Measurements from ENCODE around the gene GNB1L. TPM values are rescaled to one million over a fixed set of nuclear protein-coding genes. Genes with fewer than 3 reads are reported as not detected.

GNB1L gene
- total and polyA plus RNA-seq, 2 experiments from 2014 or later: 14.3 to 16.5 TPM

- H3K79me2 ChIP-seq (ENCODE audit: insufficient read depth): no peaks in the 10 kb centered on the region
- H3K9ac ChIP-seq: no peak overlapping the region
- H3K4me1 ChIP-seq (ENCODE audit: insufficient read depth): no peaks in the 10 kb centered on the region
- H4K20me1 ChIP-seq (ENCODE audit: insufficient read depth): no peaks in the 10 kb centered on the region
- H2AFZ ChIP-seq: no peak overlapping the region
- H3K27ac ChIP-seq: no peak overlapping the region
- no peak overlapping the region for H3K4me2 ChIP-seq (ENCODE audit: unreplicated experiment)
- WGBS, 2 experiments (ENCODE audit: low coverage in 1 of 2, low lambda C conversion rate in 2 of 2, missing lambda C conversion rate in 2 of 2): 83 to 85% methylated on average over 25 of the region's 25 CpGs
- no peaks in the 10 kb centered on the region for H3K9me3 ChIP-seq (ENCODE audit: low read depth)
- H3K36me3 ChIP-seq (ENCODE audit: low read depth): no peaks in the 10 kb centered on the region
- TF ChIP-seq EZH2 (IDR thresholded peaks at IDR 0.05; ENCODE audit: insufficient read depth, poor library complexity, severe bottlenecking): no peak
- TF ChIP-seq EZH2phosphoT487 (IDR thresholded peaks at IDR 0.05; ENCODE audit: insufficient read depth, low read depth): no peak
- no peaks in the 10 kb centered on the region for H3K9me2 ChIP-seq (ENCODE audit: insufficient read depth)
- in situ Hi-C loops (cut with MboI): no loop called here
- DNase-seq: no peak
- no peaks in the 10 kb centered on the region for H3K27me3 ChIP-seq (replicated peaks; ENCODE audit: insufficient read depth)
- H3F3A ChIP-seq (ENCODE audit: insufficient read depth): no peaks in the 10 kb centered on the region
- no peak overlapping the region for H3K4me3 ChIP-seq
Measured at GRCh38 chr22:19770349-19771220, 84.1 kb downstream of the GNB1L start.

GRCh38 chr22:19769393-19769715, 85.3 kb downstream of the GNB1L start:
- Histone ChIP-seq H3K9me3 (ENCODE audit: low read depth) (no peaks in the 10 kb centered on the region), H4K20me1 (ENCODE audit: insufficient read depth) (no peaks in the 10 kb centered on the region), H3K4me3 (no peak overlapping the region), H3K4me2 (ENCODE audit: unreplicated experiment) (no peak overlapping the region), H3K4me1 (ENCODE audit: insufficient read depth) (no peaks in the 10 kb centered on the region), H3K27ac (no peak overlapping the region), H2AFZ (no peak overlapping the region), H3K9me2 (ENCODE audit: insufficient read depth) (no peaks in the 10 kb centered on the region), H3K27me3 (replicated peaks; ENCODE audit: insufficient read depth) (no peaks in the 10 kb centered on the region), H3K9ac (no peak overlapping the region), H3K36me3 (ENCODE audit: low read depth) (no peaks in the 10 kb centered on the region), H3F3A (ENCODE audit: insufficient read depth) (no peaks in the 10 kb centered on the region), H3K79me2 (ENCODE audit: insufficient read depth) (no peaks in the 10 kb centered on the region)
- in situ Hi-C loops (cut with MboI): no loop called here
- DNase-seq: no peak
- no peak for TF ChIP-seq EZH2phosphoT487 (IDR thresholded peaks at IDR 0.05; ENCODE audit: insufficient read depth, low read depth)
- TF ChIP-seq EZH2 (IDR thresholded peaks at IDR 0.05; ENCODE audit: insufficient read depth, poor library complexity, severe bottlenecking): no peak
- 94 to 96% methylated on average over 12 of the region's 12 CpGs for WGBS, 2 experiments (ENCODE audit: low coverage in 1 of 2, low lambda C conversion rate in 2 of 2, missing lambda C conversion rate in 2 of 2)

- Histone ChIP-seq H3K27me3 (replicated peaks; ENCODE audit: insufficient read depth) (no peaks in the 10 kb centered on the region), H3K4me2 (ENCODE audit: unreplicated experiment) (no peak overlapping the region), H2AFZ (no peak overlapping the region), H3K27ac (no peak overlapping the region), H3K9me2 (ENCODE audit: insufficient read depth) (no peaks in the 10 kb centered on the region), H3F3A (ENCODE audit: insufficient read depth) (no peaks in the 10 kb centered on the region), H3K9me3 (ENCODE audit: low read depth) (no peaks in the 10 kb centered on the region), H3K9ac (no peak overlapping the region), H3K79me2 (ENCODE audit: insufficient read depth) (peaks cover 14% of the 10 kb centered on the region), H3K4me3 (no peak overlapping the region), H4K20me1 (ENCODE audit: insufficient read depth) (no peaks in the 10 kb centered on the region), H3K36me3 (ENCODE audit: low read depth) (no peaks in the 10 kb centered on the region), H3K4me1 (ENCODE audit: insufficient read depth) (no peaks in the 10 kb centered on the region)
- DNase-seq: no peak
- 92 to 94% methylated on average over 28 to 35 of the region's 35 CpGs for WGBS, 2 experiments (ENCODE audit: low coverage in 1 of 2, low lambda C conversion rate in 2 of 2, missing lambda C conversion rate in 2 of 2)
- TF ChIP-seq EZH2phosphoT487 (IDR thresholded peaks at IDR 0.05; ENCODE audit: insufficient read depth, low read depth) (no peak), EZH2 (IDR thresholded peaks at IDR 0.05; ENCODE audit: insufficient read depth, poor library complexity, severe bottlenecking) (no peak)
- in situ Hi-C loops (cut with MboI): no loop called here
Measured at GRCh38 chr22:19767427-19768341, 87.0 kb downstream of the GNB1L start.

- peak; percentile 45 for DNase-seq
- H3K4me1 ChIP-seq (ENCODE audit: insufficient read depth): no peaks in the 10 kb centered on the region
- H3K79me2 ChIP-seq (ENCODE audit: insufficient read depth): peaks cover 23% of the 10 kb centered on the region
- peak overlapping the region; percentile 29 for H3K4me3 ChIP-seq
- H3K36me3 ChIP-seq (ENCODE audit: low read depth): no peaks in the 10 kb centered on the region
- H3K27me3 ChIP-seq (replicated peaks; ENCODE audit: insufficient read depth): no peaks in the 10 kb centered on the region
- no peaks in the 10 kb centered on the region for H3K9me3 ChIP-seq (ENCODE audit: low read depth)
- no peak overlapping the region; the same call in 1 of the 2 replicates for H2AFZ ChIP-seq
- no peaks in the 10 kb centered on the region for H3F3A ChIP-seq (ENCODE audit: insufficient read depth)
- in situ Hi-C loops (cut with MboI): no loop called here
- no peak overlapping the region for H3K9ac ChIP-seq
- H3K27ac ChIP-seq: no peak overlapping the region
- no peak for TF ChIP-seq EZH2phosphoT487 (IDR thresholded peaks at IDR 0.05; ENCODE audit: insufficient read depth, low read depth)
- TF ChIP-seq EZH2 (IDR thresholded peaks at IDR 0.05; ENCODE audit: insufficient read depth, poor library complexity, severe bottlenecking): no peak
- WGBS, 2 experiments (ENCODE audit: low coverage in 1 of 2, low lambda C conversion rate in 2 of 2, missing lambda C conversion rate in 2 of 2): 53 to 63% methylated on average over 65 to 100 of the region's 103 CpGs
- no peak overlapping the region for H3K4me2 ChIP-seq (ENCODE audit: unreplicated experiment)
- H3K9me2 ChIP-seq (ENCODE audit: insufficient read depth): no peaks in the 10 kb centered on the region
- no peaks in the 10 kb centered on the region for H4K20me1 ChIP-seq (ENCODE audit: insufficient read depth)
Measured at GRCh38 chr22:19766511-19767426, 87.9 kb downstream of the GNB1L start.

Data from GM23248 (cell line).